Natural killer cell (primary cell): ENCODE measurements around the gene FSTL4. TPM values are rescaled to one million over a fixed set of nuclear protein-coding genes. Genes with fewer than 3 reads are reported as not detected.

ENCODE experiments used
- ATAC-seq, 3 donors: fragments of 150-1000 bp in 2 of 3; fragments of 200-7000 bp in 1 of 3; cut with Tn5 transposase; 1 replicate in 1 of 3; 2 replicates in 2 of 3; pipeline ENCODE4 v1.10.0; 2021; ENCODE audit warnings: mild to moderate bottlenecking in 2 of 3, moderate library complexity in 2 of 3
- DNase-seq, 2 donors: peaks; one replicate each; pipeline versions ENCODE4 v3.0.0 to v3.0.0-alpha.2; 2013 to 2021; ENCODE audit warnings: mixed read lengths in 1 of 2
- H3K27ac ChIP-seq: one replicate; pipeline ENCODE4 v1.5.1; 2013; ENCODE audit warnings: mild to moderate bottlenecking, low read length
- H3K27me3 ChIP-seq: one replicate; pipeline ENCODE4 v1.6.1; 2013; ENCODE audit warnings: low read length; ENCODE audit not compliant: control insufficient read depth, insufficient read depth
- H3K36me3 ChIP-seq: one replicate; pipeline ENCODE4 v1.6.1; 2013; ENCODE audit warnings: low read length; ENCODE audit not compliant: control insufficient read depth, insufficient read depth
- H3K4me1 ChIP-seq: one replicate; pipeline ENCODE4 v1.6.1; 2013; ENCODE audit warnings: low read length; ENCODE audit not compliant: control insufficient read depth, insufficient read depth
- H3K4me3 ChIP-seq: one replicate; pipeline ENCODE4 v1.5.1; 2013; ENCODE audit warnings: low read length
- H3K9me3 ChIP-seq: one replicate; pipeline ENCODE4 v1.6.1; 2013; ENCODE audit warnings: low read length; ENCODE audit not compliant: control insufficient read depth, insufficient read depth
- H3K27ac Mint-ChIP-seq, 2 donors: one replicate each; pipeline ENCODE4 v1.8.0; 2022; ENCODE audit warnings: mild to moderate bottlenecking in 2 of 2, mixed read lengths in 2 of 2, moderate library complexity in 1 of 2
- H3K27me3 Mint-ChIP-seq, 2 donors: one replicate each; pipeline ENCODE4 v1.8.0; 2022; ENCODE audit warnings: low read depth in 2 of 2, mixed read lengths in 2 of 2
- H3K36me3 Mint-ChIP-seq: one replicate; pipeline ENCODE4 v1.8.0; 2022; ENCODE audit warnings: mixed read lengths
- H3K4me1 Mint-ChIP-seq, 2 donors: one replicate each; pipeline ENCODE4 v1.8.0; 2022; ENCODE audit warnings: mixed read lengths in 2 of 2
- H3K4me3 Mint-ChIP-seq: one replicate; pipeline ENCODE4 v1.8.0; 2022; ENCODE audit warnings: mild to moderate bottlenecking, moderate library complexity, mixed read lengths
- H3K9me3 Mint-ChIP-seq, 2 donors: one replicate each; pipeline ENCODE4 v1.8.0; 2022; ENCODE audit warnings: mixed read lengths in 2 of 2
- WGBS: methylation state at CpG from one replicate; pipeline ENCODE4 v1.1.7; 2013; ENCODE audit warnings: missing lambda C conversion rate; ENCODE audit not compliant: insufficient coverage; 5-methylcytosine and 5-hydroxymethylcytosine counted together
- intact Hi-C: fragments of 100-400 bp; cut with micrococcal nuclease; formaldehyde crosslinking; loops from one replicate; pipeline ENCODE4 v1.14.2; 2022
- total RNA-seq, 4 donors: library from RNA; stranded (reverse); fragments of 120-200 nt in 1 of 4; gene quantifications; one replicate each; pipeline versions ENCODE4 v1.2.3 to v1.2.4, GENCODE V29; 2013 to 2022
- TF ChIP-seq, protein P1 (sequence below): fragments of 200-600 bp; IDR thresholded peaks from one replicate; pipeline ENCODE4 v1.8.0; 2022; ENCODE audit warnings: antibody characterized with exemption

FSTL4 gene
- total RNA-seq, 3 donors from 2014 or later (not counting 1 experiment from before 2014, with no cell fraction given): 0.11 to 0.75 (median 0.55) TPM

GRCh38 chr5:133428072-133428660 is 184.2 kb downstream of the FSTL4 start:
- 81% methylated on average over 4 of the region's 4 CpGs for WGBS
- intact Hi-C loops: no loop called here

GRCh38 chr5:133427121-133427777 is 185.1 kb downstream of the FSTL4 start:
- H3K36me3 ChIP-seq: no peaks in the 10 kb centered on the region
- WGBS: 86% methylated on average over 11 of the region's 11 CpGs
- peaks cover 5% of the 10 kb centered on the region for H3K4me1 ChIP-seq
- intact Hi-C loops: no loop called here
- no peak overlapping the region for H3K27ac Mint-ChIP-seq
- H3K4me3 Mint-ChIP-seq: no peak overlapping the region
- H3K27me3 Mint-ChIP-seq: peaks cover 3 to 17% of the 10 kb centered on the region in 2 donors
- no peak overlapping the region for H3K4me3 ChIP-seq
- H3K36me3 Mint-ChIP-seq: no peaks in the 10 kb centered on the region
- DNase-seq: no peak
- H3K9me3 ChIP-seq: no peaks in the 10 kb centered on the region
- H3K27ac ChIP-seq: no peak overlapping the region
- no peaks in the 10 kb centered on the region for H3K27me3 ChIP-seq
- peaks cover 6 to 9% of the 10 kb centered on the region in 2 donors for H3K4me1 Mint-ChIP-seq
- no peak for ATAC-seq
- TF ChIP-seq, protein P1, sequence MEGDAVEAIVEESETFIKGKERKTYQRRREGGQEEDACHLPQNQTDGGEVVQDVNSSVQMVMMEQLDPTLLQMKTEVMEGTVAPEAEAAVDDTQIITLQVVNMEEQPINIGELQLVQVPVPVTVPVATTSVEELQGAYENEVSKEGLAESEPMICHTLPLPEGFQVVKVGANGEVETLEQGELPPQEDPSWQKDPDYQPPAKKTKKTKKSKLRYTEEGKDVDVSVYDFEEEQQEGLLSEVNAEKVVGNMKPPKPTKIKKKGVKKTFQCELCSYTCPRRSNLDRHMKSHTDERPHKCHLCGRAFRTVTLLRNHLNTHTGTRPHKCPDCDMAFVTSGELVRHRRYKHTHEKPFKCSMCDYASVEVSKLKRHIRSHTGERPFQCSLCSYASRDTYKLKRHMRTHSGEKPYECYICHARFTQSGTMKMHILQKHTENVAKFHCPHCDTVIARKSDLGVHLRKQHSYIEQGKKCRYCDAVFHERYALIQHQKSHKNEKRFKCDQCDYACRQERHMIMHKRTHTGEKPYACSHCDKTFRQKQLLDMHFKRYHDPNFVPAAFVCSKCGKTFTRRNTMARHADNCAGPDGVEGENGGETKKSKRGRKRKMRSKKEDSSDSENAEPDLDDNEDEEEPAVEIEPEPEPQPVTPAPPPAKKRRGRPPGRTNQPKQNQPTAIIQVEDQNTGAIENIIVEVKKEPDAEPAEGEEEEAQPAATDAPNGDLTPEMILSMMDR: no peak
- H3K9me3 Mint-ChIP-seq: no peaks in the 10 kb centered on the region

More at GRCh38 chr5:133428072-133428660, 184.2 kb downstream of the FSTL4 start:
- no peaks in the 10 kb centered on the region for H3K36me3 ChIP-seq
- TF ChIP-seq, protein P1: no peak
- H3K27me3 ChIP-seq: no peaks in the 10 kb centered on the region
- no peak overlapping the region for H3K27ac ChIP-seq
- no peak for DNase-seq
- Mint-ChIP-seq H3K36me3 (no peaks in the 10 kb centered on the region), H3K4me1 (peaks cover 6 to 9% of the 10 kb centered on the region in 2 donors), H3K27me3 (peaks cover 2 to 7% of the 10 kb centered on the region in 2 donors), H3K4me3 (no peak overlapping the region), H3K9me3 (no peaks in the 10 kb centered on the region), H3K27ac (no peak overlapping the region)
- ATAC-seq: no peak
- H3K4me1 ChIP-seq: peaks cover 5% of the 10 kb centered on the region
- H3K4me3 ChIP-seq: no peak overlapping the region
- H3K9me3 ChIP-seq: no peaks in the 10 kb centered on the region

- ATAC-seq (no peak), DNase-seq (no peak)
- H3K9me3 ChIP-seq: no peaks in the 10 kb centered on the region
- Mint-ChIP-seq H3K9me3 (no peaks in the 10 kb centered on the region), H3K27me3 (peaks cover 10 to 26% of the 10 kb centered on the region in 2 donors), H3K36me3 (no peaks in the 10 kb centered on the region), H3K4me1 (peaks cover 6 to 9% of the 10 kb centered on the region in 2 donors), H3K4me3 (no peak overlapping the region), H3K27ac (no peak overlapping the region)
- H3K4me3 ChIP-seq: no peak overlapping the region
- peaks cover 5% of the 10 kb centered on the region for H3K4me1 ChIP-seq
- H3K27ac ChIP-seq: no peak overlapping the region
- 87% methylated on average over 9 of the region's 9 CpGs for WGBS
- TF ChIP-seq, protein P1: no peak
- H3K36me3 ChIP-seq: no peaks in the 10 kb centered on the region
- H3K27me3 ChIP-seq: no peaks in the 10 kb centered on the region
- intact Hi-C loops: no loop called here
Measured at GRCh38 chr5:133426264-133426663, 186.1 kb downstream of the FSTL4 start.
